NOMO-1 treated with DMSO at 0.1 percent for 48 hours (cell line): Measurements from ENCODE around the gene ATP6V0B.

Source experiments
- DNase-seq: peaks from one replicate; lab custom pipeline; 2025; ENCODE audit not compliant: unreplicated experiment; lab: John Stamatoyannopoulos, UW

Gene ATP6V0B

GRCh38 chr1:43974443-43975248 is at the start of gene ATP6V0B:
ATP6V0B (plus strand) TSS chr1:43974960; CDS start chr1:43975041, 81 bp downstream.
- DNase-seq, result peak; percentile 90

- DNase-seq, result no peak
These were observed 48.9 kb upstream of the ATP6V0B start for GRCh38 chr1:43925846-43926245.

DNA sequence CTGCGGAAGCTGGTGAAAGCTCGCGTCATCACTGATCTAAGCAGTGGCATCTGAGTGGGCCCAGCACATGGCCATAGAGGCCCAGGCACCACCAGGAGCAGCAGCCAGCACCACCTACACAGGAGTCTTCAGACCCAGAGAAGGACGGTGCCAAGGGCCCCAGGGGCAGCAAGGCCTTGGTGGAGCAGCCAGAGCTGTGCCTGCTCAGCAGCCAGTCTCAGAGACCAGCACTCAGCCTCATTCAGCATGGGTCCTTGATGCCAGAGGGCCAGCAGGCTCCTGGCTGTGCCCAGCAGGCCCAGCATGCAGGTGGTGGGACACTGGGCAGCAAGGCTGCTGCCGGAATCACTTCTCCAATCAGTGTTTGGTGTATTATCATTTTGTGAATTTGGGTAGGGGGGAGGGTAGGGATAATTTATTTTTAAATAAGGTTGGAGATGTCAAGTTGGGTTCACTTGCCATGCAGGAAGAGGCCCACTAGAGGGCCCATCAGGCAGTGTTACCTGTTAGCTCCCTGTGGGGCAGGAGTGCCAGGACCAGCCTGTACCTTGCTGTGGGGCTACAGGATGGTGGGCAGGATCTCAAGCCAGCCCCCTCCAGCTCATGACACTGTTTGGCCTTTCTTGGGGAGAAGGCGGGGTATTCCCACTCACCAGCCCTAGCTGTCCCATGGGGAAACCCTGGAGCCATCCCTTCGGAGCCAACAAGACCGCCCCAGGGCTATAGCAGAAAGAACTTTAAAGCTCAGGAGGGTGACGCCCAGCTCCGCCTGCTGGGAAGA is 44.4 kb upstream of the ATP6V0B start:
- DNase-seq, result no peak

DNA sequence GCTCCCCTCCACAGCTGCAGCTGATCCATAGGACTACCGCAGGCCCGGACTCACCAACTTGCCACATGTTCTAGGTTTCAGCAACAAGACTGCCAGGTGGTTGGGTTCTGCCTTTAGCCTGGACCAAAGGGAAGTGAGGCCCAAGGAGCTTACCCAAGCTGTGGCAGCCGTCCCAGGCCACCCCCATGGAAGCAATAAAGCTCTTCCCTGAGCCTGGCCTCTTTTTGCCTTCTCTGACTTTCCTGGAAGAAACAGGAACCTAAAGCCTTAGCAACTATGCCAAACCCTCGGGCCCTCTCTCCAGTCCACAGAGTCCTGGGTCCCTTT is 43.8 kb upstream of the ATP6V0B start:
- DNase-seq, result no peak

GRCh38 chr1:43931711-43932660 is 42.8 kb upstream of the ATP6V0B start:
- DNase-seq, result no peak

DNA sequence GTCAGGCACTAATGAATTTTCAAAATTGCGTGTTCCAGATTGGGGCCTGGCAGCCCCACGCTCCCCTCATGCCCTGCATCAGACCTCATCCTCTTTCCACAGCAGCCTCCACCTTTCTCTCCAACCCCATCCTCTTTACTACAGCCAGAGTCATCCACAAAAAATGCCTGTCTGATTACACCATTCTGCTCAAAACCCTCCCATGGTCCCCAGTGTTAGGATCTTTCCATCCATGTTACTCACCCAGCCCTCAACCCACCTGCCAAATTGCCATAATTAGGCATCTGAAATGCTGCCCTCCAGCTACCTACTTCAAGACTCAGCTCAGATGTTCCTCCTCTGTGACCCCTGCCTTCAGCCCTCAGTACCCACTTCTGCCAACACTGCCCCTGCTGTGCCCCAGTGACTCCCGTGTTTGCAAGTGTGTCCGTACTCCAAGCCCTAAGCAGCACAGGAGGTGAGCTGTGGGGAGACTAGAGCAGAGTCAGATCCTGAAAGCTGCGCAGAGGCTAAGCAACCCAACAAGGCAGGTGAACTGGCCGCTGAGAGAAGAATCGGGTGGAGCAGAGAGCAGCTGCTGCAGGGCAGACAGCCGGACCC is 41.9 kb upstream of the ATP6V0B start:
- no peak for DNase-seq

DNA sequence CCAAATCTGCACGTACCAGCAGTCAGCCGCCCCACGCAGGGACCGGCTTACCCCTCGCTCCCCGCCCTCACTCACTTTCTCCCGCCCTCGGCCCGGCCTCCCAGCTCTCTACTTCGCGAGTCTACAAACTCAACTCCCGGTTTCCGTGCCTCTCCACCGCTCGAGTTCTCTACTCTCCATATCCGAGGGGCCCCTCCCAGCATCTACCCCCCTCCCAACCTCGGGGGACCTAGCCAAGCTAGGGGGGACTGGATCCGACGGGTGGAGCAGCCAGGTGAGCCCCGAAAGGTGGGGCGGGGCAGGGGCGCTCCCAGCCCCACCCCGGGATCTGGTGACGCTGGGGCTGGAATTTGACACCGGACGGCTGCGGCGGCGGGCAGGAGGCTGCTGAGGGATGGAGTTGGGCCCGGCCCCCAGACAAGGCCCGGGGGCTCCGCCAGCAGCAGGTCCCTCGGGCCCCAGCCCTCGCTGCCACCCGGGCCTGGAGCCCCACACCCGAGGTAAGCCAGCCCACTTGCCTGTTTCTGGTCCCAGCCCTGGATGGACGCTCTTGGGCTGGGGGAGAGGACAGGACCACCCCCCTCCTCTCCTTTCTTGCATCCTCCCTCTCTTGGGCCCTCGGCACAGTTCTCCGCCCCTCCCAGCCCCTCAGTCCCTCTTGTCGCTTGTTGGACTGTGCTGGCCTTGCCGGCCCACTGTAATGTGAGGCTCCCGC is 41.2 kb upstream of the ATP6V0B start, which contains the start of gene ARTN:
ARTN (plus strand) TSS at position 416 of the 715 bp plus-strand sequence. CDS start 1,856 bp downstream, outside the sequence.
- no peak for DNase-seq

DNA sequence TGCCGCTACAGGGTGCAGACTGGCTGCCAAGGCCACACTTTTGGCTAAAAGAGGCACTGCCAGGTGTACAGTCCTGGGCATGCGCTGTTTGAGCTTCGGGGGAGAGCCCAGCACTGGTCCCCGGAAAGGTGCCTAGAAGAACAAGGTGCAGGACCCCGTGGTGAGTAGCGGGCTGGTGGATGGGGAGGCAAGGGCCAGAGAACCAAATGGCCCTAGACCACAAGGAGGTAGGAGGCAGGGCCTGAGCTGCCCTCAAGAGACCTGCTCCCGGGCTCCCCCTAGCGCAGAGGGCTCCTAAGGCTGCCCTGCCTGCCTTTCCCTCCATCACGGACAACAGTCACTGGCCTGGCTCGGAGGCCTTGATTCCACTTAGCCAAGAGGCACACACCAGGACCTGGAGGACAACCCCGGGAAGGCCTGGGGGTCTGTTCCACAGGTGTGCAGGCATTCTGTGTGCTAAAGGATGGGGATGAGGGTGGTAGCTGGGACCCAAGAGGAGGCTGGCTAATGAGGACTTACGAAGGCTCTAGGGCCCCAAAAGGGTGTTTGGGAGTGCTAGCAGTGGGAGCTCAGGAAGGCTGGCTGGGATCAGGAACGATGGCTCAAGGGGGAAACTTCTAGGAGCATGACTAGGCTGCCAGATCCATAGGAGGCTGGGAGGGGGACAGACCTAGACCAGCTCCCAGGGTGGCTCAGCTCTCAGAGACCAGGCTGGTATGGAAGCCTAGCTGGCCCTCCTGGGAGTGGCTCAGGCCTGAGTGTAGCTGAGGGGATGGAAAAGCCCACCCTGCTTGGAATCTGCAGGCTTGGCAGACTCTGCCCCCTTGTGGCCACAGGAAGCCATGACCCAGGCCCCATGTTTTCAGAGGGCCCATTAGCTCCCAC is 40.4 kb upstream of the ATP6V0B start:
- DNase-seq, result peak; percentile 47

DNA sequence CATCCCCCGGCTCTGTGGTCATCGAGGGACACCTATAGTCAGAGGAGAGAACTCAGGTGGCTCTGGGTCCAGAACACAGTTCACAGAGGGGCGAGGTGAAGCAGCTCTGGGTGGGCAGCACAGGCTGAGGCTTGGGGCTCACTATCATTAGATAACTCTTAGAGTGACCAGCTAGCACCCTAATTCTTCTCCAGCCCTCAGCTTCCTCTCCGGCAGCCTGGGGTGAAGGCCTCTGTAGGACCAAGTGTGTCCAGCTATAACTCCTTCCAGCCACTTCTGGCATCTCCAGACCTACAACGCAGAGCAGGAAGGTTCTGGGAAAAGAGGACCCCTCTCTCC is 39.8 kb upstream of the ATP6V0B start:
- no peak for DNase-seq

GRCh38 chr1:43935711-43936427 is 38.9 kb upstream of the ATP6V0B start:
- no peak for DNase-seq

DNA sequence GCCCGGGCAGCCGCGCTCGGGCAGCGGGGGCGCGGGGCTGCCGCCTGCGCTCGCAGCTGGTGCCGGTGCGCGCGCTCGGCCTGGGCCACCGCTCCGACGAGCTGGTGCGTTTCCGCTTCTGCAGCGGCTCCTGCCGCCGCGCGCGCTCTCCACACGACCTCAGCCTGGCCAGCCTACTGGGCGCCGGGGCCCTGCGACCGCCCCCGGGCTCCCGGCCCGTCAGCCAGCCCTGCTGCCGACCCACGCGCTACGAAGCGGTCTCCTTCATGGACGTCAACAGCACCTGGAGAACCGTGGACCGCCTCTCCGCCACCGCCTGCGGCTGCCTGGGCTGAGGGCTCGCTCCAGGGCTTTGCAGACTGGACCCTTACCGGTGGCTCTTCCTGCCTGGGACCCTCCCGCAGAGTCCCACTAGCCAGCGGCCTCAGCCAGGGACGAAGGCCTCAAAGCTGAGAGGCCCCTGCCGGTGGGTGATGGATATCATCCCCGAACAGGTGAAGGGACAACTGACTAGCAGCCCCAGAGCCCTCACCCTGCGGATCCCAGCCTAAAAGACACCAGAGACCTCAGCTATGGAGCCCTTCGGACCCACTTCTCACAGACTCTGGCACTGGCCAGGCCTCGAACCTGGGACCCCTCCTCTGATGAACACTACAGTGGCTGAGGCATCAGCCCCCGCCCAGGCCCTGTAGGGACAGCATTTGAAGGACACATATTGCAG is 38.2 kb upstream of the ATP6V0B start:
- DNase-seq, result no peak

GRCh38 chr1:43937179-43937865 is 37.4 kb upstream of the ATP6V0B start:
- no peak for DNase-seq

GRCh38 chr1:43938383-43938782 is 36.4 kb upstream of the ATP6V0B start:
- no peak for DNase-seq

DNA sequence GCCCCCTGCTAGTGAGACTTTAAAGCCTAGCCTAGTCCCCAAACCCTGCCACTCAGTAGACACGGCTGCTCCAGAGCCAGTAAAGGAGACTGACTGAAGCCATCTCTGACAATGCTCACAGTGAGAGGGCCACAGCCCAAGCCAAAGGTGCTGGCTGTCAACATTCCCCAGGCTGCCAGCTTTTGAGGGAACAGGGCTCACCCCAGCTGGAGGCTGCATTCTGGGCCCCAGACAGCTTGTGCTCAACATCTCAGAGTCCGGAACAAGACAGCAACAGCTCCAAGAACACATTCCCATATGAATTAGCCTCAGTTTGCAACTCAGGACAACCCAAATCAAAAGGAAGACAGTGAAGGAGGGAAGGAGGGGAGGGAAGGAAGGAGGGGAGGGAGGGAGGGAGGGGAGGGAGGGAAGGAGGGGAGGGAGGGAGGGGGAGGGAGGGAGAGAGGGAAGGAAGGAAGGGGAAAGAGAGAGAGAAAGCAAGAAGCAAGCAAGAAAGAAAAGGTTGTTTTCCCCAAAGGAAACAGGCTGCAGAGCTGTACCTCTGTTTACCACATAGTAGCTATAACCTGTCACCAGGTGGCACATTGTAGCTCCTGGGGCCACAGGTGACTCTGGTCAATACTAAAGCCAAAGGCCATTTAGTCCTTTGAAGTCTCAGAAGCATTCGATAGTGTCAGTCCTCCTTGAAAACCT is 35.7 kb upstream of the ATP6V0B start:
- no peak for DNase-seq

GRCh38 chr1:43942411-43942810 is 32.3 kb upstream of the ATP6V0B start:
- DNase-seq, result no peak

GRCh38 chr1:43944860-43945259 is 29.9 kb upstream of the ATP6V0B start:
- no peak for DNase-seq
